ENCODE results near the gene UBA7.

The UBA7 gene

DNA sequence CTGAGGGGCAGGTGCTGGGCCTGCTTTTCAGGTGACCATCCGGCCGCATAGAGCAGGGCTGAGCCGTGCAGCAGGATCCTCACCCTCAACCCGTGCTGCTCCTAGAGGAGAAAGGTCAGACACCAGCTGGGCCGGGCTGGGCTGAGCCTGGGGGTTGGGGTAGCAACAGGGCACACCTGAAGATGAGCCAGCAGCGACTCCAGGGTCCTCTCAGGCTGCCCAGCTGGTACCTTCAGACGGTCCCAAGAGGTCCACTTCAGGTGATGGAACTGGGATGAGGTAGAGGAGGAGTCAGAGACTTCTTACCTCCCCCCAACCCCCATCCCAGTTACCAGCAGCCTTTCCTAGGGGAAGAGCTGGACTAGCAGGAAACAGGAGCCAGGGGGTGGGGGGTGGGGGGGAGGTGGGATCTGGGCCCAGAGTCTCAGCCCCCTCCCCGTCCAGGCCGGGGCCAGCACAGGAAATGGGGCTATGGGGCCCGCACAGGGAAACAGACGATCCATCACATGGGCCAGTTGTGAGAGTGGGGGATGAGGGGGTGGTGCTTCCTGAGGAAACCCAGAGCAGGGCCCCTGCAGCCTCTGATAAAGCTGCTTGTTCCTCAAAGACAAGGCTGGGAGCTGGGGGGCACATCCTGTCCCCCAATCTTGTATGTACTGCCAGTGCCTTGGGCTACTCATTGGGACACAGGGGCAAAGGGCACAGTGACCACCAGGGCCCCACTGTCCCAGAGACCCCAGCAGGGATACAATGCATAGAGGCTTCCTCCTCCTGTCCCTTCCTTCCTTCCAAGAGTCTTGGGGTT lies 7.7 kb downstream of the UBA7 start:
- no peak for FAIRE-seq

DNA sequence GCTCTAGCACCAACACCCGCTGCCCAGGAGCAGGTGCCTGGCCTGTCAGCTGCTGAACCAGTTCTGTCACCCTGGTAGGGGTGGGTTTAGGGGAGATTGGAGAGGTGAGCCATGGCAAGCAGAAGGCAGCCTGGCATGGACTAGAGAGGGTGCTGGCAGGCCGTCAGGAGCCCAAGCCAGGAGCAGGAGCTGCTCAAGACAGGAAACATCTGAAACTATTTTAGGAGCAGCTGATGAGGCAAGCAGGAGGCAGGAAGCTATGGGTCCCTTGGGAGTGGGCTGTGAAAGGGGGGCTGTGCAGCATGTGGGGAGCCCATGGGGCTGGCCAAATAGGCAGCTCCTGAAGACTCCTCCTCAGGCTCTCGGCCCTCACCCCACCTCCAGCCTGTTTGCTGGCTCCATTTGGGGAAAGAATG lies 8.4 kb downstream of the UBA7 start:
- no peak for FAIRE-seq

DNA sequence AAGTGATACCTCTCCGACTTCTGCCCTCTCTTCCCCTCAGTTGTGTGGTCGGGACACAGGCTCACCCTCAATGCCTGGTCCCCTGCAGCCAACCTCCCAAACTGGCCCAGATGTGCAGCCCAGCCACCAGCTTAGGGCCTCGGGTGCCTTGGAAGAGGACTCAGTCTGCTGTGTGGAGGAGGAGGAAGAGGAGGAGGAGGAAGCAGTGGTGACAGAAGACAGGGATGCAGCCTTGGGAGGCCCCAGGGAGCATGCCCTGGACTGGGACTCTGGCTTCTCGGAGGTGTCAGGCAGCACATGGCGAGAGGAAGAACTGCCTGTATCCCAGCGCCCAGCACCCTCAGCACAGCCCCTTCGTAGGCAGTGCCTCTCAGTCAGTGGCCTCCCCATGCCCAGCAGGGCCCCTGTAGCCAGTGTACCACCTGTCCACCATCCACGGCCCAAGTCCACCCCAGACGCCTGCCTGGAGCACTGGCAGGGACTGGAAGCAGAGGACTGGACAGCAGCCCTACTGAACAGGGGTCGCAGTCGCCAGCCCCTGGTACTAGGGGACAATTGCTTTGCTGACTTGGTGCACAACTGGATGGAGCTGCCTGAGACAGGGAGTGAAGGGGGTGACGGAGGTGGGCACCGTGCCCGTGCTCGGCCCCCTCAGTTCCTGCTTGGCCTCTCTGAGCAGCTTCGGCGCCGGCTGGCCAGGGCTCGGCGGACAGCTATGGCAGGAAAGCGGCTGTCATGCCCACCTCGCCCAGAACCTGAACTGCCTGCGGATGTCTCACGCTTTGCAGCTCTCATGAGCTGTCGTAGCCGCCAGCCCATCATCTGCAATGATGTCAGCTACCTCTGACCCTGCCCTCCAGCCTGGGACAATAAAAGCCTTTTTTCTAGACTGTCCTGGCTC lies 9.4 kb downstream of the UBA7 start:
- FAIRE-seq, result no peak

DNA sequence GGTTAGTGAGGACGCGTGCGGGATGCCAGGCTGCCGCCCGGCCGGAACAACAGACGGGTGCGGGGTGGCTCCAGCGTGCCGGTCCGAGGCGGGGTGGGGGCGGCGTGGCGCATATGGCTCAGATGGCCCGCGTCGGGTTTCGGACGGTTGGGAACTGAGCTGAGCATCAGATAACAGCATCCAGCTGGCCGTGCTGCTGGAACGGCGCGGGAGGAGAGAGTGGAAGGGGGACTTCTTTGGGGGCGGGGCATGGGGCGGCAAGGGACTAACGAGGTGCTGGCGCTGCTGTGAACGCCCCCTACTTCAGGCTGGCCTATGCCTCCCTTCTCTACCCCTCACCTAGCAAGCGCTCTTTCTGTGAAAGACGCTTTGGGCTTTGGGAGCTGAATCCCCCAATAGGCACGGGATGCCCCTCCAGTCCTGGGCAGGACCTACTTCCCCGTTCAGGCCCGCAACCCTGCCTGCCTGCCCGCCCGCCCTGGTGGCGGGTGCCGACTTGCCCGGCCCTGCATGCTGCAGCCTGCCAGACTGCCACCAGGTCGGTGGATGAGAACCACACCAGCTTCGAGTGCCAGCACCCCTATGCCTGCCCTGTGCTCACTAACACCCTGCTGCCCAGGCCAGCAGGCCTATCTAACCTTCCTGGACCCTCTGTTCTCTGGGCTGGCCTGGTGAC lies 10.2 kb downstream of the UBA7 start:
- FAIRE-seq, result no peak

DNA sequence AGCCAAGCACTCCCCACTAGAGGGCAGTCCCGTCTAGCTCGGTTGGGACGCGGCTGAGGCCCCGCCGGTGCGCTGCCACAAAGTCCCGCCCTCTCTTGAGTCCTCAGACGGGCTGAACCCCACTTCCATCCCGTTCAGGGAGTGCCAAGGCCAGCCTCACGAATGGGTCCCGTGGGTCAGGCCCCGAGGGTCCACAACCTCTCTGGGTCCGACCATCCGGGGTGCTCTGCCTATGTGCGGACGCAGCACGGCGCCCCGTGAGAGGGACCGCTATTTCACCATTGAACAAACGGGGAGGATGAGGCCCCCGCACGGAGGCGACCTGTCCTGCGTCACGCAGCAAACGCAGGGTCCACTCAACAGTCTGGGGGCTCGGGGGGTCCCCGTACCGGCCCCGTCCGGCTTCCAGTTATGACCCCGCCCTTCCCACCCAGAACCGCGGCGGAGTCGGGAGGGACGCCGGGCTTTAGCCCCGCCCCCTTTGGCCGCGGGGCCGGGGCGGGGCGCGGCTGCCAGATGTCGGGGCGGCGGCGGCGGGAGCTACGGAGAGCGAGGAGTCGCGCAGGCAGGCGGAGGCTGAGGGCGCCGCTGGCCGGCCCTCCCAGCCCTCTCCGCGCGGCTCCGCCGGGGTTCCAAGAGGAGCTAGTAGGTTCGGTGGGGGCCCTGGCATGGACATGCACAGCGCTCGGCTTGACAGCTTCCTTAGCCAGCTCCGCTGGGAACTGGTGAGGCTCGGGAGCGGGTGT lies 10.9 kb downstream of the UBA7 start, which contains the start of gene INKA1:
TSS of gene INKA1 (plus strand) at position 543 of the 746 bp plus-strand sequence. CDS start at position 675, 132 bp downstream.
- FAIRE-seq, result no peak

DNA sequence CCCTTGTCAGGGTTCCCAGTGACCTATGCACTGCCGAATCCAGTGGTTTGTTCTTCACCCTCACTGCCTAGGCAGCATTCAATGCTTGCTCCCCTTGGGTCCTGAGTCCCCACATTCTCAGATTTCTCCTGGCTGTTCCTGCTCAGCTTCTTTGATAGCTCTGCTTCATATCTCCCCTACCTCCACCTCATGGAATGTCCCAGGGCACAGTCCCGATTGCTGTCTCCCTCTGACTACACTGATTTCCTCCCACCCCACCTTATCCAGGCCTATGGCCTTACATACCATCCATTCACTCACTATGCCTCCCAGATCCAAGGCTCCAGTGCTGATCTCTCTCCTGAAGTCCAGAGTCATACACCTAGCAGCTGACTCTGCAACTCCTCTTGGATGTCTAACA lies 12.6 kb downstream of the UBA7 start:
- FAIRE-seq, result no peak

DNA sequence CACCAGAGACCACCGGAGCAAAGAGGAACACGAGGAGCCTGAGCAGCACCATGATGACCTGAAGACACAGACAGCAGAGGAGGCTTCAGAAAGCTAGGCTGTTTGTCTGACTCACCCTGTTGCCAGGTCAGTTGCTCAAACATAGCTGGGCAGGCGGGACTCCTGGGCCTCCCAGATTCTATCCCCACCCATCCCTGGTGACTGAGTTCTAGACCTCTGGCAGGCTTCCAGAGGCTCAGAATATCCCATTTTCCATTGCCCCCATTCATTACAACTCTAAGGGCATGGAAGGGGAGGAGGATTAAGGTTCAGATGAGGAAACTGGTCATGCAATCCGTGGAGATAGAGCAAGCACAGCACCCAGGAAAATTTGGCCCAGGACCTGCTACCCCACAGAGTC lies 14.0 kb downstream of the UBA7 start, which contains the start of gene CDHR4:
TSS of gene CDHR4 (minus strand) at position 113 of the 400 bp plus-strand sequence. CDS start at position 52, 61 bp downstream.
- FAIRE-seq, result no peak

DNA sequence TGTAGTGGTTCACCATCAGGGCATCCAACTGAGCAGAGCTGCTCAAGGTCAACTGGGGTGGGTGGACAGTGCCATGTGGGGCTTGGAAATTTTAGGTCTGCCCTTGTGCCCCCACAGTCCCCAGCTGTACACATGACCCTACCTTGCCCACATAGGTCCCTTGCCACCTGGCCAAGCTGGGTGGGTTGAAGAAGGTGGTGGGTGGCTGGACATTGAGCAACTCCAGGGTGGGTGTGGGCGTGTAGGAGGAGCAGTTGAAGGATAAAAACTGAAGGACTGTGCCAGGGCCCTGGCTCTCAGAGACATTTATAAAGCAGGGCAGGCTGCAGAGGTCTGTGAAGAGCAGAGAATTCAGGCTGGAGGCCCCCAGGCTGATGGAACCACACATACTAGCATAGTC lies 14.6 kb downstream of the UBA7 start:
- no peak for FAIRE-seq

DNA sequence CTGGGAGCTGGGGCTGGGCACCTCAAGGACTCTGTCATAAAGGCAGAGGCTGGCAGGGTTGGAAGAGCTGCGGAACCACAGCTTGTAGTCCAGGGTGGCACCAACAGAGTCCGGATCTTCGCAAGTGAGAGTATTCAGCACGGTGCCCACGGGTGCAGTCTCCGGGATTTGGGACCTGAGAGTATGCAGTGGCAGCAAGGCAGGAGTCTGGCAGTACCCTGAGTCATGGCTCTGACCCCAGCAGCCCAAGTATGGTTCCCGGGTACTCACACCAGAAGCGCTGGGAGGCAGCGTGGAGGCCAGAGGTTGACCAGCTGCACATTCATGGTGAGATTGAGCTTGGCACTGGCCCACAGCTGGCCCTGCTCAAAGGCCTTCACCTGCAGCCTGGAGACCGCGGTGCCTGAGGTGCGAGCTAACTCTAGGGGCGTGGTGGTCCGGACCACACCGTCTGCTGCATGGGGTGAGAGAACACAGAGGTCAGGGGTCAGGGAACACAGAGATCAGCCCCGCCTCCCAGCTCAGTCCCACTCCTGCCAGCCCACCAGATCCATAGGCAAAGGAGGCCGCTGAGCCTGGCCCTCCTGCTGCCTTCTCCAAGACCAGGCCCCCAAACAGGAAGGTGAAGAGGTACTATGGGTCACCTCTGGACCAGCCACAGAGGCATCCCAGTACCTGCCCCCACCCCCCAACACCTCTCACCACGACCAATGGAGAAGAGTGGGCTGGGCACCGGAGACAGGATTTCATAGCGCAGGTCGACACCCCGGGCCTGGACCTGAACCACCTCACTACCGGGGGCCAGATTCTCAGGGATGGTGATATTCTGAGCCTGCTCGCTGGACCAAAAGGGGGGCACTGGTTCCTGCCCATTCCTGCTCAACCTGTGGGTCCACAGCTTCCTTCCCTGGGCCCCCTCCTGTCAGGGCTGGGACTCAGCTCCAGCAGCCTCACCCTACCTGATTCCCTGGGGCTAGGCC lies 18.5 kb downstream of the UBA7 start:
- no peak for FAIRE-seq

DNA sequence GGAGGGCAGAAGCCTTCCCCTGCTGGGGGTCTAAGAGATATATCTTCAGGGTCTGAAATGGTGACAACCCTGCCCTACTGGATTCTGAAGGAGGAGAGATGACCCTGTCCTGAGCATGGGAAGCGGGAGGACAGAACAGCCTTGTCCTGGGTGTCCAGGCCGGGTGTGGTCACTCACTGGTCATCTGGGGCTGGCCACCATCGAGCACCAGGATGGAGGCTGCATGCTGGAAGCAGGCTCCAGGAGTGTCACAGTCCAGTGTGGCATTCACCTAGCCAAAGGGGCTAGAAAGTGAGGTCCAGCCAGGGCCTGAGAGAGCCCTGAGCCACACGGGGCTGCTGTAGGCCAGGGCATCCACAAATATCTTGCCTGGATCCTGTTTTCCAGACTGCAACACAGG lies 19.3 kb downstream of the UBA7 start:
- no peak for FAIRE-seq

DNA sequence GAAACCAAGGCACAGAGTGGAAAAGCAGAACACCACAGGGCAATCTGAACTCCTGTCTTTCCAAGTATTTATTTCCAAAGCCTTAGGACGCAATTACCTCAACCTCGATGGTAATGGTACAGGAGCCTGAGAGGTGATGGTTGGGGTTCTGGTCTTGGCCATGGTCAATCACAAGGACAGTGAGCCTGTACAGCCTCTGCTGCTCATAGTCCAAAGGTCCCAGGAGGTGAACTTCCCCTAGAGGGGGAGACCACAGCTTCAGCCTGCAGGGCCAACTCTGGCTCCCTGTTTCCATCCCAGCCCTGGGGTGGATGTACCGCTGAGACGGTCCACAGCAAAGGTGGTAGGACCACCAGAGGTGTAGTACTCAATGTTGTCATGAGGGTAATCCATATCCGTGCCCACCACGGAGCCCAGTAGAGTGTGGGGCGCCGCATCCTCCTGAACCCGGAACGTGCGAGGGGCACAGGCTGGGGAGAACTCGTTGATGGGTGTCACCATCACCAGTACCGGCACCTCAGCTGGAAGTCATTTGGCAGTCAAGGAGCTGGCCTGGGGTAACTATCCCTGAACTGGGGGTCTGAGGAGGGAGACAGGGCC lies 20.2 kb downstream of the UBA7 start:
- FAIRE-seq, result no peak

DNA sequence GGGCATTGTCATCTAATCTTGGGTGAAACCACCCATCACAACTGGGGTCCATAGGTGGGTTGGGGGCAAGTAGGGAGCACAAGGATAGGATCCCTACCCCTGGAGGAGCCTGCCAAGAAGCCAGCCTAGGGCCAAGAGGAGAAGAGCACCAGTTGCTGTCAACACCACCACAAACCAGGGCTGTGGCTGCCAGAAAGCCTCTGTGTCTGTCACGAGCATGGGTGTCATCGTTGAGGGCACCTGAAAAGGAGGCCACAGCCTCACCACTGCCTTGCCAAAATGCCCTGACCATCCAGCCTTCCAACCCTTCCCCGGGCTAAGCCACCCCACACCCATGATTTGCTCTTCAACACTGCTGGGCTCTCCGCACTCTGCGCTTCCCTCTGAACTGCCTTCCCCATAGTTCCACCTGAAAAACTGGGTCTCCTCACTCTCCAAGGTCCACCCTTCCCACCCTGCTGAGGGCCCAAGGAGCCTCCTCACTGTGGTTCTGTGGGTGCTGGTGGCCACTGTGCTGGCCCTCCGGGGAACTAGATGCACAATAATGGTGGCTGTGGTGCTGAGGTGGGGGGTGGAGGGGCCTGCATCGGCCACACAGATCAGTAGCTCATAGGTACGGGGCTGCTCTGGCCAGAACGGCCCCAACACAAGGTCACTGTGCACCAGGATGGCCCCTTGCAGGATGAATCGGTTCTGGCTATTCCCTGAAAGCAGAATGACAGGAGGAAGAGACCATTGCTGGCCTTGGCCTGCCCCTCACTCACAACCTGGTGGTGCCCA lies 21.2 kb downstream of the UBA7 start:
- no peak for FAIRE-seq

DNA sequence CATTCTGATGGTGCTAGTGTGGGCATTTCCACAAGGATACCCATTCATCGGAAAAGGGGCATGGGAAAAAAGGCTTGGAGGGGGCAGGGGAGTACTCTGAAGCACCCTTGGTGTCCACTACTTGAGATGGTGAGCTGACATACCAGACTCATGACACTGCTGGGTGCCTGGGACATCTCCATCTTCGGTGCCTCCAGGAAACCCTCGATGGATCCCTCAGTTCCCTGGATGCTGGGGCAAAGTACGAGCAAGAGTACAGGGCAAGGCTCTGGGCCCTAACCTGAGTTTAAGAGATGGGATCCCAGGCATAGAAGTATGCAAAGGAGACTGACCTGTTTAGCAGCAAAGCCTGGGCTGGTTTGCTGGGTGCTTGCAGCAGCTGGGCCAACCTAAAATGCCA lies 22.2 kb downstream of the UBA7 start:
- FAIRE-seq, result no peak

DNA sequence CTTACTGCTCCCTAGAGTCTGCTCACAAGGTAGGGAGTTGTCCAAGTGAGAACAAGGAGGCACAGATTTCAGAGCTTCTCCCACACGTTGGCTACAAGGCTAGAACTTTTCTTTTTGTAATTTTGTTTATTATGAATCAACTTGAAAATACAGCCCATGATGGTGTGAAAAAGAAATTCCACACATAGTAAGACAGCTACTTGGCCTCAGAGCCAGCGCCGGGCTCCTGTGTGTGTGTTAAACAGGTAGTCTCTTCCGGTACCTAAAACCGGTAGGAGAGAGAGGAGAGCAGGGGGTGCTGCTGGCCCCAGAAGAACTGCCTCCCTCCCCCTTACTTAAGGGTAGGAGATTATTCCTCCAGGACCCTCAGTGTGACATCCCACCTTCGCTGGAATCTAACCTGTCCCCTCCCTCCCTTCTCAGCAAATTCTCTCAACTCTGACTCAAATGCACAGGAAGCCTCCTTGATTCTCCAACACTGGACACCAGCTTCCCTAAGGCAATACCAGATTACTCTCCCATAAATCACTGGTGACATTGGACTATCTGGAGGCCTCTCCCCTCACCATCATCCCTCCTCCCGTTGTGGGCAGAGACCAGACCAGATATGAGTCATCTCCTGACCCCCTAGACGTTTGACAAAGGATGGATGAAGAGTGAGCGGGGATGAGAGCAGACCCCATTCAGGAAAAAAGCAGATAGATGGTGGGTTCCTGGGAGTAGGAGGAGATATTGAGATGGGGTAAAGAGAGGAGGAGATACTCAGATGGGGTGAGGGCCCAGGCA lies 22.9 kb downstream of the UBA7 start:
- no peak for FAIRE-seq

DNA sequence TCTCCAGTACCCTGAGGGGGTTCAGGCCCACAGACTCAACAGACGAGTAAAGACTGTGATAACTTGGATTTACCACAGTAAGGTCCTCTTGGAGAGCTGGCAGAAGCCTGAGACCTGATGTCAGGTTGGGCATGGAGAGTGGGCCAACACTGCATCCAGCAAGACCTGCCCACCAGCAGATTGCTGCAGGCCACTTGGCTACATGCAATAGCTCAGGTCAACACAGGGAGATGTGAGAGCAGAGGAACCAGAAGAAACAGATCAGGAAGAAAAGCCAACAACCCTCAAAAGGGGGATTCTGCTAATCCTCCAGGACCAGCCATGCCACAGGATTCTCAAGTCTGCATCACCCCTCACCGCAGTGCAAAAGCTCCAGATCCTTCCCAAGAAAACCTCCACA lies 25.7 kb downstream of the UBA7 start:
- FAIRE-seq, result no peak

DNA sequence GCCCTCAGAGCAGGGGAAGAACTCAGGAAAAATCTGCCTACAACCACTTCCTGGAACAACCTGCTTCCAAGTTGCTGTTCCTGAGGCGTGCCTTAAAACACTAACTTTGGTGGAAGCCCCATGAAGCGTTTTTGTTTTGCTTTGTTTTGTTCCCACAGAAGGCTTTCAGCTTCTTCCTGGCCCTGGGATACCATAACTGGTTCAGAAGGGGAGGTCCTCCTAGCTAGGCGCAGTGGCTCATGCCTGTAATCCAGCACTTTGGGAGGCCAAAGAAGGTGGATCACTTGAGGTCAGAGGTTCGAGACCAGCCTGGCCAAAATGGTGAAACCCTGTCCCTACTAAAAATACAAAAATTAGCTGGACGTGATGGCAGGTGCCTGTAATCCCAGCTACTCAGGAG lies 26.2 kb downstream of the UBA7 start:
- FAIRE-seq, result no peak

DNA sequence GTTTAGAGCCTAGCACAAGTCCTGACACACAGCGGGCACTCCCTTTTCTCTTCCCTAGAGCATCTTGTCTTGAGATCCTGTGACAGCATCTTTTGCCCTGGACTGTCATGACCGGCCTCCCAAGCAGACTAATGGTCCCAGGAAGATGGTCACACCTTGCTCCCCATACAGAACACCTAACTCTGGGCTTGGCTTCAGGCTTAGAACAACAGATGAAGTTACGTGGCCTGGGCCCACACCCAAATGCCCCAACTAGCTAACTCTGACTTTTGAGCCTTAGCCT lies 26.6 kb downstream of the UBA7 start:
- FAIRE-seq, result no peak

DNA sequence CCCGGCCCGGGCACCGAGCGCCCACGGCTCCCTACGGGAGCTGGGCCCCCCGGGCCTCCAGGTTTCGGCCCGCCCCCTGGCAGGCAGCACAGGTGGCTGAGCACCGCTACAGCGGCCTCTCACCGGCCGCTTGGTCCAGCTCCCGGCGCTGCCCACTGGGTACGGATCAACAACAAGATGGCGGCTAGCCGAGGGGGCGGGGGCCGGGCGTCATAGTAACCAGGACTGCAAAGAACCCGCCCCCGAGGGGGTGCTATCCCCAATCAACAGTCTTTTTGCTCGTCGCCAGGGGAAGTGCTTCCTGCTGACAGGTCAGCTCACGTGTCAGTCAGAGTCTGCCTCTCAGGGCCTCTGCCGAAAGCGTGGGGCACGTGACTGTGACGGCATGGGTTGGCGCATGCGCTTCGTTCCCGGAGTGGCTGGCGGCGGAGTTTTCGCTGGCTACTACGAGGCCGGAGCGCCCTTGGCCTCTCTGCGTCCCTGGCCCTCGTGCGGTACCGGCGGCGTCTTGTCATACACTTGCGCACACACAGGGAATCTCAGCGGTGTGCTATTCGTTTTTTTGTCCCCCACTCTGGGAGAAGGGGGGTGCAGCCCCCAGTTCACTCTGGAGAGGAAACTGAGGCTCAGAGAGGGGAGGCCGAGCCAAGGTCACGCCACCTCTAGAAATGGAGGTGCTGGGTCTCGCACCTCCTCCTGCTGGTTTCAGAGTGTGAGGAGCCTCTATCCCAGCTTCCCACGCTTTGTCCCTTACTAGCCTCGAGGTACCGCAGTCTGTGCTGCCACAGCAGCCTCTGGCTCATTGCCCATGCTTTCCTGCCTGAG lies 27.2 kb downstream of the UBA7 start, which contains the start of gene IP6K1:
TSS of gene IP6K1 (minus strand) at position 186 of the 825 bp plus-strand sequence. CDS start 38,502 bp downstream, outside the sequence.
- FAIRE-seq, result peak; percentile 94

Data from TTC549 (cell line).